T follicular helper cell (primary cell): ENCODE data around the gene CDH13.

Experiments used
- DNase-seq: peaks from one replicate; pipeline ENCODE4 v3.0.0-alpha.2; 2020; ENCODE audit warnings: low read depth

CDH13 gene

DNA sequence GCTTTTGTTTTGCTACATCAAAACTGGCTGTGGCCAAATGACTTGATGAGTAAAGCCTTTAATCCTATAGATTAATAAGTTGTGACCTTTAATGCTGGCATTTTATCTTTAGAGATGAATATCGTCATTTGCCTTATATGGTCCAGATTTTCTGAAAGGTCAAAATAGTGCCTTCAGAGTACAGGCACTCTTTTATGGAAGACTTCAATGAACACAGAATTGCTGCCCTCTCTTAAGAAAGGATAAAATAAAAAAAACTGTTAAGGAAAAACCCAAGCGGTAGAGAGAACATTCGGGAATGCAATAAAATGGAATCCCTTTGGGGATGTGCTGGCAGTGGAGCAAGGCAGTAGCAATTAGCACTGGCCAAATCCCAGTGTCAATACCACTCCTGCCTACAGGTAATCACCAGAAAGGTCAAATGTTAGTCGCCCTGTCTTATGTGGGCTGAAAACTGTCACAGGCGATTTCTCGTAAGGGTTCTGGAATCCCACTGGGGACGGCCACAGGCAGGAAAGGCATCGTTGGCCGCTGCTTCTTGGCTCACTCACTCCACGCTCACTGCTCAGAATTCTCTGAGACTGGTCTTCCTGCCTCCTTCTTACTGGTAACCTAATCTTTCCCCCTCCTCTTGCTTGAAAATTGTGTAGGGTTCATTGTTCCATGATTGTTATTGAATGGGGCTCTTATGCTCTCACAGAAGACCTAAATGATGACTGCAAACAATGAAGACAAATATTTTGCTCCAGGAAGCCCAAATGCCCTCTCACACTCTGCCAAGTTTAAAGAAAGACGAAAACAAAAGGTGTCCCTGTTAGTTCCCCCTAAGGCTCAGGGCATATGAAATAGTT is 1135.6 kb downstream of the CDH13 start:
- no peak for DNase-seq

DNA sequence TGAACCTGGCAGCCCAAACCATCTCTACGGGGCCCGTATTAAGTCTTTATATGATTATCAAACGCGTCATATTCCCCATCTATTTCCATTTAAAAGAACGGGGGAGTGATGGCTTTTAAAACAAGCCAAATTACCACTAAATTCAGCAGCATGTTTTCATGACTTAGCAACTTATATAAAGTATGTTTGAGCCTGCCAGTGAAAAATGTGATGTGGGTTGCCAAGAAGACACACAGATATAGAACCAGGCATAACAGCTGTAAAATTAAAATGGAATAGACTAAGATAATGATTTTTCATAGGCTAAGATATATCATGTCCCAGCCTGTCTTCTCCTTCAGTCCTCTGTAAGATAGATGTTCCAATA is 1136.2 kb downstream of the CDH13 start:
- no peak for DNase-seq

- no peak for DNase-seq
Observed at GRCh38 chr16:83768986-83769385, 1142.2 kb downstream of the CDH13 start.

DNA sequence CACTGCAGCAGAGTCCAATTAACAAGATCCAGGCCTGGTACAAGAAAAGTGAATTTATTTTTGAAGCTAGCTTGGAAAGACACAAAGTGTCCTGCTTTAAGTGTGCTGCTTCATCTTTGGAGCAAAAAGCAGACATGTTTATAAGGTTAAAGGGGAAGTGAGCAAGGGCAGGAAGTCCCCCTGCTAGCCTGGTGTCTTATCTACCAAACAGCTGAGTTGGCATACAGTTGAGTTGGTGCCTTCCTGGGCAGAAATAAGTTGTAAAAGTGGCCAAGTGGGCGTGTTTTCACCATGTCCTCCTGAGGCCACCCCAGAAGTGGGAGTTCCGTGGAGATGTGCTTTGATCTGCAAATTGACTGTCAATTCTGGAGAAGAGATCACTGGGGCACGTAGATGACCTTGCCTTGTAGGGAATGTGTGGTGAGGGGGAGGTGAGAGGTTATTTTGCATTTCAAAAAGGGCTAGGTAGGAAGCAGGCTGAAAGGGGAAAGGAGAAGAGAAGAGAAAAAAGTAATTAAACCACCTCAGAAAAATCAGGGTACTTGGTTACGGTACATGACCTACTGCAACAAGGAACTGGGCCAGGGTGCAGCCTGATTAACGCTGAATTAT is 1142.7 kb downstream of the CDH13 start:
- no peak for DNase-seq

- DNase-seq: no peak
Observed at GRCh38 chr16:83771306-83771942, 1144.7 kb downstream of the CDH13 start.

DNA sequence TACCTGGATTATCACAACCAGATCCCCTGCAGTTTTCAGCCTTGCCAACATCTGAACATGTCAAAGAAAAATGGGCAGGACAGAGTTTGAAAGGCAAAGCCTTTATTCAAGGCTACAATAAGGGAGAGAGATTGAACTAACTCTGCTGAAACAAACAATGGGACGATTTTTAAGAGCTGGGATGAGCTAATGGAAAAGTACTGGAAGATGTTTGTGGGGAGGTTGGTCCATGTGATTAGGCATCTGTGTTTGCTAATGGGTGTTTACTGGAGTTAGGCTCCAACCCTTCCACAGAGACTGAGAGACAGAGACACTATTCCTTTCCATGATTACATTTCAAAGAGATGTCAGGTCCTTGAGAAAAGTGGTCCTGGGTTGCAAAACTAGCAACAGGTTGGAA is 1146.0 kb downstream of the CDH13 start:
- DNase-seq: no peak

DNA sequence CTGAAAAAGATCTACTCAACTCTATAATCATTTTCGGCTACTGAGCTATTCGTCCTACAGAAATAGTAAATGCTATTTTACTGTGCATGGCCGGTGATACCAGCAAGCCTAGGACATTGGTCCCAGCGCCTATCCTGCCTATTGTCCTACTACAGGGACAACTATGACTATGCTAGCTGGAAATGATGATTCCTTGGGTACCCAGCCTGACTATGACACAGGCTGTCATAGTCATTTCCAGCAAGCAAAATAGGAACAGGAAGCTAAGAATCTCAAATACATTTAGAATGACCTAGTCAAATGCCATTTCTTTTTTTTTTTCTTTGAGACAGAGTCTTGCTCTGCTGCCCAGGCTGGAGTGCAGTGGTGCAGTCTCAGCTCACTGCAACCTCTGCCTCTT is 1147.3 kb downstream of the CDH13 start:
- DNase-seq: no peak

GRCh38 chr16:83776944-83777343 is 1150.2 kb downstream of the CDH13 start:
- no peak for DNase-seq

GRCh38 chr16:83779886-83780285 is 1153.1 kb downstream of the CDH13 start:
- DNase-seq: no peak

DNA sequence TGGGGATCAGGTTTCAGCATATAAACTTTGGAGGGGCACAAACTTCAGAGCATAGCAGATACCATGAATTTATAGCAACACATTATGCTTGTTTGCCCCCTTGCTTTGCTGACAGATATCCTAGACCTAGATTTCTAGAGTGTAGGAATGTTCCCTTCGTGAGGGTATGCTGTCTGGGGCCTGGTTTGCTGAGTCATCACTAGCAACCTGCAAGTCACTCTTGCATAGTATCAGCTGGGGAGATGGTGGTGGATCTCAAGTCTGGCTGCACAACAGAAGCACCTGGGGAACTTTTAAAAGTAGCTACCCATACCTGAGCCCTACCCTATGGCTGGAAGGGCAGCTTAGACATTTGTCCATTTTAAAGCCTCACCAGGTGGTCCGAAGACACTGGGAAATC is 1158.7 kb downstream of the CDH13 start:
- DNase-seq: no peak

- no peak for DNase-seq
Observed at GRCh38 chr16:83789642-83790401, 1163.1 kb downstream of the CDH13 start.

GRCh38 chr16:83791916-83792315 is 1165.1 kb downstream of the CDH13 start:
- DNase-seq: no peak

- DNase-seq: no peak
Observed at GRCh38 chr16:83792391-83792790, 1165.6 kb downstream of the CDH13 start.

DNA sequence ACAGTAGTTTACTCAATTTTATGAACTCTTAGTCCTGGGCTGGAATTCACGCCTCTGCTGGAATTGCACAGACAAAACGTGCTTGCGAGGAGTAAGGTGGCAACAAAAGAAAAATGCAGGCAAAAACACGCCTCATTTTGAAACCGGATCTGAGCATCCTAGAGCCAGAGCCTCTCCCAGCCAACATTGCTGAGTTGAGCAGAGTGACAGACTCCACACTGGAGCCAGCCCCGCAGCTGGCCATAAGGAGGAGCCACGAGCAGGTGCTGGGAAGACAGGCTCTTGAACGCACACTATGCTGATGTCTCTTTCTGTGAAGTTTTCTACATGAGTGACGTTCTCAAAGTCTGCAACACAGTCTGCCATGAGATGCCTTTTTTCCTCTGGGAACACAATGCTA is 1166.4 kb downstream of the CDH13 start:
- no peak for DNase-seq

DNA sequence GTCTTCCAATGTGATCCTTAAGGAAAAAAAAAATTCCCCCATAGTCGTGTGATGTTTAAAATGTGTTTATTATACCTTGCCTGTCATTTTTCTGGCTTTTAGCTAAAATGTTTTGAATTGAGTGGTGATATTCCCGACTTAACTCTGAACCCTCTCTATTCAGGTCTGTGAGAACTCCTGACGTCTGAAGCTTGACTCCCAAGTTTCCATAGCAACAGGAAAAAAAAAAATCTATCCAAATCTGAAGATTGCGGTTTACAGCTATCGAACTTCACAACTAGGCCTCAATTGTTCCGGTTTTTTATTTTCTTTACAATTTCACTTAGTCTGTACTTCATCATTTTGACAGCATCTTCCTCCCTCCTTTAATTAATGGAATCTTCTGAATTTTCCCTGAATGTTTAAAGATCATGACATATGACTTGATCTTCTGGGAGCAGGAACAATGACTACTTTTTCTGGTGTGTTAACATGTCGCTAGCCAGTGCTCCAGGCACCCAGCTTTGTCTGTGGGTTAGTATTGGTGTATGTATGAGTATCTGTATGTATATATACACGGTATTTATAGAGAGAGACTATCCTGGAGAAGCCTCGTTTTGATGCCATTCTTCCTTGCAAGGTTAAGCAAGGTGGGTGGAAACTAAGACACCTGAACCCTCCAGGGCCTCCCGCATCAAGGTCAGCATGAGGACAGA is 1168.2 kb downstream of the CDH13 start:
- DNase-seq: no peak

DNA sequence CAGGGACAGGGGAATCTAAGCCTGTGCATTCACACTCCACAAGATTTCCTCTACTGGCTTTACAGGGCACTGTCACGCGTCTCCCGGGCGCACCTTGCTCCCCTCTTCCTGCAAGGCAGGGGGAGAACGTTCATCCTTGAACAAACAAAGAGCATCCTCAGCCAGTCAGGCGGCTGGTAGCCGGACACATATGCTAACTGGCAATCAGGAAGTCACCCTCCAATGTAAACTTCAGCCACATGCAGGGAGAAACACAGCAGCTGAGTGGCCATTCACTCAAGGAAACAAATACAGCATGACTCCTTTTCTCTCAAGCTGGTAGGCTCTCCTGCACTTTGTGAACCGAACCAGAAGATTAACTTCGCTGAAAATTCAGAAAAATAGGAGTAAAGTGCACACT is 1170.2 kb downstream of the CDH13 start:
- no peak for DNase-seq

GRCh38 chr16:83799336-83799735 is 1172.6 kb downstream of the CDH13 start:
- DNase-seq: no peak

DNA sequence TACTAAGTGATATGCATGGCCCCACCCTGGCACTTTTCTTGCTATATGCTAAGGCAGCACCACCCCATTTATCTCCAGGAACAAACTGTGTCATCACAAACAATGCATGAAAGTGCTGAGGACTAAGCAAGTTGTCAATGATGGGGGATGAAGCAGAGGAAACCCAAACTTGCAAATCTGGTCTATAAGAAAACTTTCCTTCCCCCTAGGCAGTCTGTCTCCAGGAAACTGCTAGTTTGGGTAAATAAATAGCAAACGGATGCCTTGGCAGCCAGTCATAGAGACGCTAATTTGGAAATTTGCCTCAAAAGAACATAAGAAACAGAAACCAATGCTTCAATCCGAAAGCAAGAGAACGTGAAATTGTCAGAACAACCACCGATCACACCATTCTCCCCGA is 1175.4 kb downstream of the CDH13 start:
- no peak for DNase-seq

GRCh38 chr16:83802554-83803205 is 1175.9 kb downstream of the CDH13 start:
- DNase-seq: no peak

GRCh38 chr16:83803811-83804210 is 1177.0 kb downstream of the CDH13 start:
- DNase-seq: no peak

DNA sequence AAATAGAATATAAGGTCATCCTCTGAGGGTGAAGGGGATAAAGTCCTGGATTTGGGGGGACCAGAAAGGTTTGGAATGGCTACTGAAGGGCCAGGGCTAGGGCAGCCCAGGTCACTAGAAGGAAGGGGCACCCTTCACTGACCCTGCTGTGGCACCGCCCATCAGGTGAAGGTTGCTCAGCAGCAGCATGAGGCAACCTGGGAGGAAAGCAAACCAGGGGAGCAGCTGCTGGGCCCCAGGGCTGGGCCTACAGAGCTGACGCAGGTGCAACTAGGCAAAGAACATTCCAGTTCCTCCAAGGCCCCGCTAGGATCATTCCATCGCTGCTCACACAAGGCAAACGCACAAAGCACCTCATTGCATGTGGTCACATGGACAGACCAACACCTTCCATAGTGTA is 1177.6 kb downstream of the CDH13 start:
- no peak for DNase-seq
